ENCODE measurements around the gene ADGRG4.

Gene ADGRG4

GRCh38 chrX:136295380-136295779 is 5.4 kb upstream of the ADGRG4 start:
- DNase-seq (ENCODE audit: low spot score), result no peak

GRCh38 chrX:136303041-136303440 is 2.3 kb downstream of the ADGRG4 start:
- DNase-seq (ENCODE audit: low spot score), result no peak

- DNase-seq (ENCODE audit: low spot score), result no peak
These were observed 3.7 kb downstream of the ADGRG4 start for GRCh38 chrX:136304493-136304892.

- no peak for DNase-seq (ENCODE audit: low spot score)
These were observed 5.4 kb downstream of the ADGRG4 start for GRCh38 chrX:136306182-136306581.

- no peak for DNase-seq (ENCODE audit: low spot score)
These were observed 6.7 kb downstream of the ADGRG4 start for GRCh38 chrX:136307471-136307870.

- DNase-seq (ENCODE audit: low spot score), result no peak
These were observed 9.6 kb downstream of the ADGRG4 start for GRCh38 chrX:136310411-136310810.

- no peak for DNase-seq (ENCODE audit: low spot score)
These were observed 17.4 kb downstream of the ADGRG4 start for GRCh38 chrX:136318156-136318555.

GRCh38 chrX:136318895-136319597 is 18.3 kb downstream of the ADGRG4 start:
- DNase-seq (ENCODE audit: low spot score), result no peak

- DNase-seq (ENCODE audit: low spot score), result no peak
These were observed 18.8 kb downstream of the ADGRG4 start for GRCh38 chrX:136319600-136319999.

- DNase-seq (ENCODE audit: low spot score), result no peak
These were observed 20.8 kb downstream of the ADGRG4 start for GRCh38 chrX:136321532-136321931.

GRCh38 chrX:136322064-136322463 is 21.3 kb downstream of the ADGRG4 start:
- DNase-seq (ENCODE audit: low spot score), result no peak

- no peak for DNase-seq (ENCODE audit: low spot score)
These were observed 24.6 kb downstream of the ADGRG4 start for GRCh38 chrX:136325377-136325776.

GRCh38 chrX:136328933-136329332 is 28.2 kb downstream of the ADGRG4 start:
- DNase-seq (ENCODE audit: low spot score), result no peak

- no peak for DNase-seq (ENCODE audit: low spot score)
These were observed 35.9 kb downstream of the ADGRG4 start for GRCh38 chrX:136336623-136337022.

GRCh38 chrX:136339702-136340101 is 38.9 kb downstream of the ADGRG4 start:
- no peak for DNase-seq (ENCODE audit: low spot score)

GRCh38 chrX:136344320-136344719 is 43.6 kb downstream of the ADGRG4 start:
- DNase-seq (ENCODE audit: low spot score), result no peak

- DNase-seq (ENCODE audit: low spot score), result no peak
These were observed 45.7 kb downstream of the ADGRG4 start for GRCh38 chrX:136346506-136346905.

- no peak for DNase-seq (ENCODE audit: low spot score)
These were observed 46.9 kb downstream of the ADGRG4 start for GRCh38 chrX:136347706-136348105.

GRCh38 chrX:136353526-136354093 is 52.8 kb downstream of the ADGRG4 start:
- DNase-seq (ENCODE audit: low spot score), result no peak

GRCh38 chrX:136354201-136354600 is 53.4 kb downstream of the ADGRG4 start:
- DNase-seq (ENCODE audit: low spot score), result no peak

- no peak for DNase-seq (ENCODE audit: low spot score)
These were observed 68.6 kb downstream of the ADGRG4 start for GRCh38 chrX:136369377-136369776.

GRCh38 chrX:136376713-136377112 is 76.0 kb downstream of the ADGRG4 start:
- no peak for DNase-seq (ENCODE audit: low spot score)

GRCh38 chrX:136380010-136380769 is 79.4 kb downstream of the ADGRG4 start:
- no peak for DNase-seq (ENCODE audit: low spot score)
